Measurements from ENCODE around the gene RNF149.

RNF149 gene

GRCh38 chr2:101293544-101293943 lies 15.0 kb downstream of the RNF149 start:
- no peak for DNase-seq

- no peak for DNase-seq
Observed at GRCh38 chr2:101291973-101292372, 16.5 kb downstream of the RNF149 start.

- no peak for DNase-seq
Observed at GRCh38 chr2:101290711-101291110, 17.8 kb downstream of the RNF149 start.

GRCh38 chr2:101287303-101287702 lies 21.2 kb downstream of the RNF149 start:
- no peak for DNase-seq

- DNase-seq, result no peak
Observed at GRCh38 chr2:101286684-101287083, 21.8 kb downstream of the RNF149 start.

GRCh38 chr2:101282980-101283379 lies 25.5 kb downstream of the RNF149 start:
- no peak for DNase-seq

GRCh38 chr2:101281482-101281881 lies 27.0 kb downstream of the RNF149 start:
- no peak for DNase-seq

- DNase-seq, result no peak
Observed at GRCh38 chr2:101278925-101279324, 29.6 kb downstream of the RNF149 start.

- DNase-seq, result no peak
Observed at GRCh38 chr2:101277111-101277510, 31.4 kb downstream of the RNF149 start.

- no peak for DNase-seq
Observed at GRCh38 chr2:101274142-101274541, 34.4 kb downstream of the RNF149 start.

- no peak for DNase-seq
Observed at GRCh38 chr2:101273056-101273455, 35.4 kb downstream of the RNF149 start.

- no peak for DNase-seq
Observed at GRCh38 chr2:101272045-101272784, 36.3 kb downstream of the RNF149 start.

GRCh38 chr2:101270700-101271259 lies 37.7 kb downstream of the RNF149 start:
- DNase-seq, result no peak

GRCh38 chr2:101267671-101268656 lies 40.5 kb downstream of the RNF149 start:
- DNase-seq, result no peak

- DNase-seq, result no peak
Observed at GRCh38 chr2:101265893-101266499, 42.5 kb downstream of the RNF149 start.

GRCh38 chr2:101264360-101264939 lies 44.1 kb downstream of the RNF149 start:
- no peak for DNase-seq

- no peak for DNase-seq
Observed at GRCh38 chr2:101263377-101263800, 45.1 kb downstream of the RNF149 start.

- DNase-seq, result no peak
Observed at GRCh38 chr2:101262142-101262541, 46.4 kb downstream of the RNF149 start.

GRCh38 chr2:101258804-101259203 lies 49.7 kb downstream of the RNF149 start:
- DNase-seq, result no peak

GRCh38 chr2:101256316-101256715 lies 52.2 kb downstream of the RNF149 start:
- DNase-seq, result no peak

GRCh38 chr2:101255501-101255900 lies 53.0 kb downstream of the RNF149 start:
- no peak for DNase-seq

- DNase-seq, result no peak
Observed at GRCh38 chr2:101253703-101254450, 54.6 kb downstream of the RNF149 start.

Measured in NCI-H1417 treated with DMSO at 0.1 percent for 48 hours (cell line).